NCI-H2107 treated with DMSO at 0.1 percent for 48 hours (cell line): ENCODE measurements around the gene SPANXB1.
"Not testable (repeated sequence)": the region's sequence is repeated elsewhere in the genome, so short reads cannot be mapped to it uniquely, and the experiment has no call there.

Source experiments
- DNase-seq: peaks from one replicate; lab custom pipeline; 2025; ENCODE audit not compliant: unreplicated experiment; lab: John Stamatoyannopoulos, UW

SPANXB1 gene, protein sequence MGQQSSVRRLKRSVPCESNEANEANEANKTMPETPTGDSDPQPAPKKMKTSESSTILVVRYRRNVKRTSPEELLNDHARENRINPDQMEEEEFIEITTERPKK

DNA sequence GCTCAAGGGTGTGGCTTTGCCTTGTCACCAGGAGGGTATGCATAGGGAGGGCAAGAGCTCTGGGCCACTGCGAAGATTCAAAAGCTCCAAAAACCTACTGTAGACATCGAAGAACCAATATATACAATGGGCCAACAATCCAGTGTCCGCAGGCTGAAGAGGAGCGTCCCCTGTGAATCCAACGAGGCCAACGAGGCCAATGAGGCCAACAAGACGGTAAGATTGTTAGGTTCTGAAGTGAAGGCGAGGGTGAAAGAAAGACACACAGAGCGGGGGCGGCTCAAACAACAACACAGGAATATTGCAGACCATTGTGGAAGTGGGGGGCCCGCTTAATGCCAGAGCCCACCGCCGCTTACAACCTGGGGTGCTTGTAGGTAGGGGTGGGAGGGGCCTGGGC, at the start of gene SPANXB1:
Gene SPANXB1 (plus strand): TSS at position 27 of the 400 bp plus-strand sequence. CDS start 100 bp downstream, at position 127.
- DNase-seq, result not testable (repeated sequence)

DNA sequence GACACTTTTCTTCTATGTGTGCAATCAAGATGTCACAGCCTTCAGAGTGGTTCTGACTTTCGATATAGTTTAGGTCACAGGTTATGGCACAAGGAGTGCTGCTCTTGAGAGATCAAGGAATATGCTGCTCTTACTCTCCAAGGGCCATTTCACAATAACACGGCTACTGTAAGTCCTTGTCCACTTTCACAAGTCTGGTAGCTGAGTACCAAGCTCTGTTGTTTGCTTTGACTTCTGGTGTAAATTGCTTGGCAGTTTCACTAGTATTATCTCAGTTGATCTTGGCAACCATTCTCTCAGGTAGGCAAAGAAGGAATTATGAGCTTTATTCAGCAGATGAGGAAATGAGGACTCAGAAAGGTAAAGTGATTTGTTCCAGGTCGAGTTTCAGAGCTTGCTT, 35.4 kb upstream of the SPANXB1 start:
- DNase-seq, result no peak

DNA sequence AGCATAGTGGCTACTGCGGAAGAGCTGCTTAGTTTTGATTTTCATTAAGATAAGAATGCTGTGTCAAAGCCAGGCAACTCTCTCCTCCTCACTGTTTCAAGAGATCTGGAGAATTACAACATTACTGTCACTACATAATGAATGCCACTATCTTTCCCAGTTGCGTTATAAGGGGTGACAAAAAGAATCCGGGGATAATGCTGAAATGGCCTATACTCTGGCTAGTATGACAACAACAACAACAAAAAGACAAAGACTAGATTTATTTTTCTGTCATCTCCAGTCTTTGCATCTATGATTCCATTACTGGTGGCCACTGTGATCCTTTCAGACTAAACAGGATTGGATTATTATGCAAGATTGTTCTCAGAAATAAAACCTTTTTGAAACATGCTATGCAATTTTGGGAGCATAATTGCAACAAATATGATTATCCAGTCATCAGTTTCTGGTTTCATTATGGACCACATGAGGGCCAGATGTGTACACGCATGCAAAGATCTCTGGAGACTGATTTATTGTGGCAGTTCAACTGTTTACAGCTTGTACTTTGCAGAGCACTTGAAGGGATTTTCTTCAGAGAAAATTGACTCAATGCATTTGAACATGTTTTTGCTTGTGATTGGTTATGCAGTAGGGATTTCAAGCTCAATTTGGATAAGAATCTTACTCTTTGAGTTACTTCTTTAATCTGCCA, 31.1 kb upstream of the SPANXB1 start:
- no peak for DNase-seq

DNA sequence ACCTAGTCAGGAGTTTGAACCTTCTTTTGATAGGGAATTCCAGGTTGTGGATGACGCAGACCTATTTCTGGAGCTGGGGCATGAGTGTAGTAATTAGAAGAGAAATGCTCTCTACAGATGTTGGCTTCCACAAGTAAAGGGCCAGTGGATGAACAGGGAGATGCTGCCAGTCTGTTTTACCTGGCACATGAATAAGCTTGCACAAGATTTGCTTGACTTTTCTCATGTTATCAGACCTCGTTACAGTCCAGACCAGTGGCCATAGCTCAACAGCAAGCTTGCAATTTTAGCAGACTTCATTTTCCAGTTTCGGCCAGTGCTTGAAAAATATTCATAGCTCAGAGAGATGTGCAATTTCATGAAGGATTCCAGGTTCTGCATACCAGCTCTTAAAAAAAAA, 26.9 kb upstream of the SPANXB1 start:
- DNase-seq, result no peak

DNA sequence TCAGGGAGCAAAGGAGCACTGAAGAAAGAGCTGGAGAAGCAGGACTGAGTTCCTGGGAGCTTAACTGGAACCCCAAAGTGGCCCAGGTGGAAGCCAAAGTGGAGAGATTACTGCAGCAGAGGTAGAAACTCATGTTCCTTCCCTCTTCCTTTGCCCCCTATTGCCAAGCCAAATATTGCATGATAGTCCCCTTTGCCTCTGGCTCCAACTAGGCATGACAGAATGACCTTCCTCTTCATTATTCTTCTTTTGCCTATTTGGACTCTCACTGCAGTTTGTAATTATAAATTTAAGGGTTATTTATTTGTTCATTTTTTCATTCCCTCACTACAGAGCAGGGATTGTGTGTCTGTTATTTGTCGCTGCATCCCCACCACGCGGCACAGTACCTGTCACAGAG, 22.1 kb upstream of the SPANXB1 start:
- DNase-seq, result no peak

DNA sequence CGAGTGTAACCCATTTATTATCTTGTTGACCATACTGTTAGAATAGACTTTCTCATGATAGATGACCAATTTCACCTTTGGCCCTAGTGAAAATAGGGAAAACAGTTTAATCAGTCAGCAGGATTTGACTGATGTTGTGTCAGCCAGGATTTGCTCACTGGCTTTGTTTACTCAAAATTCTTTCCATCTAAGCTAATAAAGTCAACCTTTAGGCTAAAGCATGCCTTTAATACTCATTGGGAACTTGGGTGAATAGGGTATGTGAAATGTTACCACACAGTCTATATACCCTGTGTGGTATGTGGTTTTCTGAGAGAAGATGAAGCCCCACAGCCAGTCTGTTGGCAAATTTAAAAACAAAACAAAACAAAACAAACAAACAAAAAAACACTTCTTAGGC, 18.7 kb upstream of the SPANXB1 start:
- DNase-seq, result no peak

DNA sequence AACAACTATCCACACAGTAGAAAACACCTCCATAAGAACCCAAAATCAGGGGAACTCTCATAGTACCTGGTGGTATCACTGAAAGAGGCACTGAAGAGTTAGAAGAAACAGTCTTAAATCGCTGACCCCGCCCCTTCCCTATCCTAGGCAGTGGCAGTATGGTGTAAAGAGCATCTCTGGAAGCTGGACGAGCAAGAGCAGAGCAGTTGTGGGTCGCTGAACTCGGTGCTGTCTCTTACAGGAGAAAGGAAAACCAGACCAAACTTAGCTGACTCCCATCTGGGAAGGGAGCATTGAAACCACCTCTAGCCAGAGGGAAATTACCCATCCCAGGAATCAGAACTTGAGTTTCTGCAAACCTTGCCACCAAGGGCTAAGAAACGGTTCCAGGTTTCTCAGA, 2.8 kb downstream of the SPANXB1 start:
- DNase-seq, result not testable (repeated sequence)

DNA sequence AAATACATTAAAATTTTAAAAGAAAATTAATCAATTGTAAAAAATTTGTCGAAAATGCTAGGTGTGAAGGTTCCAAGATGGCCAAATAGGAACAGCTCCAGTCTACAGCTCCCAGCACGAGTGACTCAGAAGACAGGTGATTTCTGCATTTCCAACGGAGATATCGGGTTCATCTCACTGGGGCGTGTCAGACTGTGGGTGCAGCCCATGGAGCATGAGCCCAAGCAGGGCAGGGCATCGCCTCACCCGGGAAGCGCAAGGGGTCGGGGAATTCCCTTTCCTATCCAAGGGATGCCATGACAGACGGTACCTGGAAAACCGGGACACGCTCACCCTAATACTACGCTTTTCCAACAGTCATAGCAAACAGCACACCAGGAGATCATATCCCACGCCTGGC, 41.9 kb downstream of the SPANXB1 start:
- DNase-seq, result not testable (repeated sequence)

DNA sequence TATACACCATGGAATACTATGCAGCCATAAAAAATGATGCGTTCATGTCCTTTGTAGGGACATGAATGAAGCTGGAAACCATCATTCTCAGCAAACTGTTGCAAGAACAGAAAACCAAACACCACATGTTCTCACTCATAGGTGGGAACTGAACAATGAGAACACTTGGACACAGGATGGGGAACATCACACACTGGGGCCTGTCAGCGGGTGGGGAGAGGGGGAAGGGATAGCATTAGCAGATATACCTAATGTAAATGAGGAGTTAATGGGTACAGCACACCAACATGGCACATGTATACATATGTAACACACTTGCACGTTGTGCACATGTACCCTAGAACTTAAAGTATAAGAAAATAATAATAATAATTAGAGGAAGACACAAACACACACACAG, 47.5 kb downstream of the SPANXB1 start:
- not testable (repeated sequence) for DNase-seq

DNA sequence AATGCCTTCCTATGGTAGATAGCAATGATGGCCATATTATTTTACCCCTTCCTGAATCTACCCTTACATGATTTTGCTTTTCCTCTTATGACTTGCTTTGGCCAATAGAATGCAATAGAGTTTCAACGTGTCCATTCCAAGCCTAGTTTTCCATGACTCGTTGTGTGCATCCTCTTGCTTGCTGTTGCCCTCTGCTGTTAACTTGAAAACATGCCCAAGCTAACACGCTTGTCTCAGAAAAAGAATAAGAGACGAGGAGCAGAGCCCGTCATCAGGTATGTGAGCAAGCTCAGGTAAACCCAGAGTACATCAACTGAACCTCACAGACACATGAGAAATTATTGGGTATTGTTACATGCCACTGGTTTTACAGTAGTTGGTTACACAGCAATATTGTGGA, 49.7 kb downstream of the SPANXB1 start:
- not testable (repeated sequence) for DNase-seq
